Tibial nerve (tissue), 3 donors: Measurements from ENCODE around the gene NCR3LG1.

Experiments used
- CTCF ChIP-seq, 5 experiments: fragments of 200-600 bp in 3 of 5; fragments of 450-650 bp in 2 of 5; sonication (generic) in 3 of 5; IDR thresholded peaks; one replicate each; pipeline ENCODE4 v1.5.1; 2016 to 2019; ENCODE audit warnings: antibody characterized with exemption in 5 of 5, mild to moderate bottlenecking in 3 of 5, moderate library complexity in 2 of 5
- POLR2A ChIP-seq, 2 donors: fragments of 450-650 bp; IDR thresholded peaks; one replicate each; pipeline ENCODE4 v1.6.1; 2017; ENCODE audit warnings: antibody characterized with exemption in 2 of 2, mild to moderate bottlenecking in 2 of 2, moderate library complexity in 2 of 2

GRCh38 chr11:17414992-17415391 lies 63.4 kb downstream of the NCR3LG1 start:
- TF ChIP-seq CTCF (IDR thresholded peaks at IDR 0.05) (no peak), POLR2A (IDR thresholded peaks at IDR 0.05) (no peak)
